Suprapubic skin (tissue), 4 donors: ENCODE results near the gene TMC3. TPM values are rescaled to one million over a fixed set of nuclear protein-coding genes. Genes with fewer than 3 reads are reported as not detected.

Experiments
- DNase-seq, 2 donors: peaks; one replicate each; pipeline ENCODE4 v3.0.0-alpha.2; 2019; ENCODE audit warnings: low spot score in 2 of 2
- H3K27ac ChIP-seq: fragments of 200-600 bp; sonication (generic); one replicate; pipeline ENCODE4 v1.5.1; 2019
- H3K27me3 ChIP-seq: fragments of 200-600 bp; sonication (generic); one replicate; pipeline ENCODE4 v1.5.1; 2019
- H3K36me3 ChIP-seq: fragments of 200-600 bp; sonication (generic); one replicate; pipeline ENCODE4 v1.5.1; 2019
- H3K4me1 ChIP-seq: fragments of 200-600 bp; sonication (generic); one replicate; pipeline ENCODE4 v1.5.1; 2019
- H3K4me3 ChIP-seq: fragments of 200-600 bp; sonication (generic); one replicate; pipeline ENCODE4 v1.5.1; 2019; ENCODE audit warnings: mild to moderate bottlenecking
- H3K9me3 ChIP-seq: fragments of 200-600 bp; sonication (generic); one replicate; pipeline ENCODE4 v1.5.1; 2019
- EP300 ChIP-seq: sonication (generic); formaldehyde crosslinking; IDR thresholded peaks from one replicate; pipeline ENCODE4 v1.6.1; 2017; ENCODE audit warnings: antibody characterized with exemption
- POLR2A ChIP-seq, 2 donors: fragments of 450-650 bp; IDR thresholded peaks; one replicate each; pipeline ENCODE4 v1.6.1; 2017; ENCODE audit warnings: antibody characterized with exemption in 2 of 2, mild to moderate bottlenecking in 2 of 2, moderate library complexity in 2 of 2
- POLR2AphosphoS5 ChIP-seq, 3 donors: sonication (generic); formaldehyde crosslinking; IDR thresholded peaks; one replicate each; pipeline ENCODE4 v1.6.1; 2017; ENCODE audit warnings: antibody characterized with exemption in 3 of 3
- WGBS: methylation state at CpG from one replicate; pipeline ENCODE4 v1.1.5; 2018; 5-methylcytosine and 5-hydroxymethylcytosine counted together
- total RNA-seq, 4 donors: library from RNA; depleted of rRNA; stranded (reverse); fragments of >200 nt; gene quantifications; one replicate each; pipeline ENCODE4 v1.1.0, GENCODE V29; 2016
- TF ChIP-seq, protein P1 (sequence below), 2 donors: fragments of 200-600 bp in 1 of 2; fragments of 450-650 bp in 1 of 2; sonication (generic) in 1 of 2; IDR thresholded peaks; one replicate each; pipeline ENCODE4 v1.5.1; 2016 to 2019; ENCODE audit warnings: antibody characterized with exemption in 2 of 2, mild to moderate bottlenecking in 1 of 2, moderate library complexity in 1 of 2

Gene TMC3
- total RNA-seq, 4 donors from 2014 or later = 0.16 TPM; not detected in 3

DNA sequence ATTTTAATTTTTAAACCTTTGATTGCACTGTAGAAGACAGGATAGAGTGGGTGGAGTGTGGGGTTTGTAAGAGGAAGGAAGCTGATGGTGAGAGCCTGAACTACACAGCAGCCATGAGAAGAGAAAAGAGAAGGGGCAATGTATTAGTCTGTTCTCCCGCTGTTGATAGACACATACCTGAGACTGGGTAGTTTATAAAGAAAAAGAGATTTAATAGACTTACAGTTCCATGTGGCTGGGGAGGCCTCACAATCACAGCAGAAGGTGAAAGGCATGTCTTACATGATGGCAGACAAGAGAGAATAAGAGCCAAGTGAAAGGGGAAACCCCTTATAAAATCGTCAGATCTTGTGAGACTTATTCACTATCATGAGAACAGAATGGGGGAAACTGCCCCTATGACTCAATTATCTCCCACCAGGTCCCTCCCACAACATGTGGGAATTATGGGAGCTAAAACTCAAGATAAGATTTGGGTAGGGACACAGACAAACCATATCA is 87.3 kb downstream of the TMC3 start:
- DNase-seq = no peak
- Histone ChIP-seq H3K4me3 (no peak overlapping the region), H3K4me1 (no peaks in the 10 kb centered on the region), H3K36me3 (peaks cover 19% of the 10 kb centered on the region), H3K27me3 (no peaks in the 10 kb centered on the region), H3K9me3 (no peaks in the 10 kb centered on the region), H3K27ac (no peak overlapping the region)
- WGBS = 68% methylated on average over 2 of the region's 2 CpGs
- TF ChIP-seq, protein P1, sequence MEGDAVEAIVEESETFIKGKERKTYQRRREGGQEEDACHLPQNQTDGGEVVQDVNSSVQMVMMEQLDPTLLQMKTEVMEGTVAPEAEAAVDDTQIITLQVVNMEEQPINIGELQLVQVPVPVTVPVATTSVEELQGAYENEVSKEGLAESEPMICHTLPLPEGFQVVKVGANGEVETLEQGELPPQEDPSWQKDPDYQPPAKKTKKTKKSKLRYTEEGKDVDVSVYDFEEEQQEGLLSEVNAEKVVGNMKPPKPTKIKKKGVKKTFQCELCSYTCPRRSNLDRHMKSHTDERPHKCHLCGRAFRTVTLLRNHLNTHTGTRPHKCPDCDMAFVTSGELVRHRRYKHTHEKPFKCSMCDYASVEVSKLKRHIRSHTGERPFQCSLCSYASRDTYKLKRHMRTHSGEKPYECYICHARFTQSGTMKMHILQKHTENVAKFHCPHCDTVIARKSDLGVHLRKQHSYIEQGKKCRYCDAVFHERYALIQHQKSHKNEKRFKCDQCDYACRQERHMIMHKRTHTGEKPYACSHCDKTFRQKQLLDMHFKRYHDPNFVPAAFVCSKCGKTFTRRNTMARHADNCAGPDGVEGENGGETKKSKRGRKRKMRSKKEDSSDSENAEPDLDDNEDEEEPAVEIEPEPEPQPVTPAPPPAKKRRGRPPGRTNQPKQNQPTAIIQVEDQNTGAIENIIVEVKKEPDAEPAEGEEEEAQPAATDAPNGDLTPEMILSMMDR (IDR thresholded peaks at IDR 0.05) = no peak
- TF ChIP-seq POLR2AphosphoS5 (IDR thresholded peaks at IDR 0.05) (no peak), POLR2A (IDR thresholded peaks at IDR 0.05) (no peak), EP300 (no peak)

DNA sequence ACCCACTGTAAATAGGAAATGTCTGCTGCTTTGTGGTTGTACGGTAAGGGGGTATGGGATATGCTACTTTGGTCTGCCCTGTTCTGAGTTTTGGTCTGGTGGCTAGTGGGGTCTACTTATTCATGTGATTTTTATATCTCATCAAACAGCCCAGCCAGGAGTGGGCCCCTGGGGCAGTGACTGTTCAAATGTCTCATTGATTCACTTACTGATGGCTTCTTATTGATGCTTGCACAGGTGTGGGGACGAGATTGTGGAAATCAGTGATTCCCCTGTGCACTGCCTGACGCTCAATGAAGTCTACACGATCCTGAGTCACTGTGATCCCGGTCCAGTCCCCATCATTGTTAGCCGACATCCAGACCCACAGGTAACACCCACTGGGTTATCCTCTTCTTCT is 88.6 kb downstream of the TMC3 start:
- H3K9me3 ChIP-seq = no peaks in the 10 kb centered on the region
- H3K36me3 ChIP-seq = peaks cover 23% of the 10 kb centered on the region
- peaks cover 11% of the 10 kb centered on the region for H3K4me1 ChIP-seq
- TF ChIP-seq POLR2AphosphoS5 (IDR thresholded peaks at IDR 0.05) = no peak
- TF ChIP-seq EP300 = no peak
- TF ChIP-seq, protein P1 (IDR thresholded peaks at IDR 0.05) = no peak
- no peak for TF ChIP-seq POLR2A (IDR thresholded peaks at IDR 0.05)
- peak; percentile 44 to 47 for DNase-seq
- H3K27ac ChIP-seq = no peak overlapping the region
- no peaks in the 10 kb centered on the region for H3K27me3 ChIP-seq
- no peak overlapping the region for H3K4me3 ChIP-seq
- over 99% methylated on average over 6 of the region's 6 CpGs for WGBS

DNA sequence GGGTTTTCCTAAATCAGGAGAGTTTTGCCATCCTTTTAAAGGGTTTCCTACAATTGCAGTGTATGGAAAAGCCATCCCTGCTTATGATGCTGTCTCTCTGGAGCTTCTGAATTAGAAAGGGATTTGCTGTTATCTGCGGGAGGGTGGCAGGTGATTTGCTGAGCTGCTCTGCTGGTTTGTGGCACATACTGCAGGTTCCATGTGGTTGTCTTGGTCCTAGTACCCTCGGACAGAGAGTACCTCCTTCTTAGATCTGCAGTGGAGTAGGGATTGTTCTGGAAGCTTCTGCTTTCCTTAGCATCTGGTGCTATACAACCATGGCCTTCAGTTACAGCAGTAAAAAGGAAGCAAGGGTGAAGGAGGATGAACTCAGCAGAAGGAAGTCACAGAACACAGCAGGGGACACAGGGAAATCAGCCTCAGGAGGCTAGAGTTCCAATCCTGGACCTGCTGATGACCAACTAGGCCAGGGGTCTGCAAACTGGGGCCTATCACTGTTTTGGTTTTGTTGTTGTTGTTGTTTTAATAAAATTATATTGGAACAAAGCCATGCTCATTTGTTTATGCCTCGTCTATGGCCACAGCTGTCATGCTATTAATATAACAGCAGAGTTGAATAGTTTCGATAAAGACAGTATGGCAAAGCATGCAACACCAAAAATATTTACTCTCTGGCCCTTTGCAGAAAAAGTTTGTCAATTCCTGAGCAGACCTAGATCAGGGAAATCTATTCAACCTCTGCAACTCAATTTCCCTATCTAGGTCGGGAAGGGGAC is 89.6 kb downstream of the TMC3 start:
- no peak overlapping the region for H3K4me3 ChIP-seq
- no peak for DNase-seq
- no peaks in the 10 kb centered on the region for H3K9me3 ChIP-seq
- H3K36me3 ChIP-seq = peaks cover 30% of the 10 kb centered on the region
- WGBS = 73% methylated on average over 5 of the region's 5 CpGs
- peaks cover 14% of the 10 kb centered on the region for H3K4me1 ChIP-seq
- no peaks in the 10 kb centered on the region for H3K27me3 ChIP-seq
- TF ChIP-seq, protein P1 (IDR thresholded peaks at IDR 0.05) = no peak
- no peak for TF ChIP-seq EP300
- TF ChIP-seq POLR2AphosphoS5 (IDR thresholded peaks at IDR 0.05) = no peak
- no peak for TF ChIP-seq POLR2A (IDR thresholded peaks at IDR 0.05)
- no peak overlapping the region for H3K27ac ChIP-seq

DNA sequence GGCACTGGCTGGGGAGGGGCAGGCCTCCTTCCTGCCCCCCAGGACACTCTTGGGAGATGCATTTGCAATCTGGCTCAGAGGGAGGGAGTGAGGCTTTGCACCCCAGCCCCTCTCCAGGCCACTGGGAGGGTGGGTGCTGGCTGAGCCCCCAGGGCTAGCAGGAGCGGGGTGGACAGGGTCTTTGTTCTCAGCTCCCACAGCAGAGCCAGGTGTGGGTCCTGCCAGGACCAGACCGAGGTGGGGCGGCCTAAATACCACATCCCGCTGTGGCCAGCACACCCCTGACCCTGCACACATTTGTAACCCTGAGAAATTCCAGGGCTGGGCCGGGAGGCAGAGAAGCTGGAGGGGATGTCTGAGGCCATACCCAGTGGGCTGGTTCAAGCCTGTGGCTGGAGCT is 91.1 kb downstream of the TMC3 start:
- H3K27ac ChIP-seq = no peak overlapping the region
- peak in 1 of 2 donors; percentile 56 for DNase-seq
- H3K9me3 ChIP-seq = no peaks in the 10 kb centered on the region
- H3K4me1 ChIP-seq = peaks cover 14% of the 10 kb centered on the region
- H3K36me3 ChIP-seq = peaks cover 29% of the 10 kb centered on the region
- whole genome bisulfite sequencing = 85% methylated on average over 4 of the region's 5 CpGs
- TF ChIP-seq POLR2AphosphoS5 (IDR thresholded peaks at IDR 0.05) (no peak), POLR2A (IDR thresholded peaks at IDR 0.05) (no peak), EP300 (no peak)
- TF ChIP-seq, protein P1 (IDR thresholded peaks at IDR 0.05) = no peak
- H3K27me3 ChIP-seq = no peaks in the 10 kb centered on the region
- H3K4me3 ChIP-seq = no peak overlapping the region

DNA sequence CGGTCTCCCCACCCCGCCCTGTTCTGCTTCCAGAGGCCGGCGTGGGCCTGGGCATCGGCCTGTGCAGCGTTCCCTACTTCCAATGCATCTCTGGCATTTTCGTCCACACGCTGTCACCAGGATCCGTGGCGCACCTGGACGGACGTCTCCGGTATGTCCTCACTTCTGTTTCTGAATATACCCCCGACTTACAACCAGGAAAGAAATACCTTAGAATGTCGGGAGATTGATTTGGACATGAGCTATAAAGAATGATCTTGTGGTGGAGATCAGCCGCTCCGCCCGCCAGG is 91.5 kb downstream of the TMC3 start:
- no peak overlapping the region for H3K4me3 ChIP-seq
- H3K9me3 ChIP-seq = no peaks in the 10 kb centered on the region
- no peak overlapping the region for H3K27ac ChIP-seq
- peak in 1 of 2 donors; percentile 38 for DNase-seq
- WGBS = 95% methylated on average over 18 of the region's 18 CpGs
- no peaks in the 10 kb centered on the region for H3K27me3 ChIP-seq
- H3K36me3 ChIP-seq = peaks cover 28% of the 10 kb centered on the region
- H3K4me1 ChIP-seq = peaks cover 14% of the 10 kb centered on the region
- TF ChIP-seq EP300 (no peak), POLR2AphosphoS5 (IDR thresholded peaks at IDR 0.05) (no peak), POLR2A (IDR thresholded peaks at IDR 0.05) (no peak)
- TF ChIP-seq, protein P1 (IDR thresholded peaks at IDR 0.05) = no peak
